T-helper 2 cell treated with Interferon-gamma antibody and Interleukin-4, amounts not matched to agents 100 ng/mL and 5 ng/mL, for 36 hours (primary cell): ENCODE results near the gene ESR1. TPM values are rescaled to one million over a fixed set of nuclear protein-coding genes. Genes with fewer than 3 reads are reported as not detected.
"Not testable (repeated sequence)": the region's sequence is repeated elsewhere in the genome, so short reads cannot be mapped to it uniquely, and the experiment has no call there.

ENCODE experiments used
- intact Hi-C: fragments of 100-400 bp; cut with micrococcal nuclease; formaldehyde crosslinking; loops from one replicate; pipeline ENCODE4 v1.15.1; 2023
- total RNA-seq: library from RNA; stranded (reverse); gene quantifications from 2 replicates; pipeline ENCODE4 v1.2.3, GENCODE V29; 2022

Gene ESR1
- total RNA-seq, 1 donor from 2014 or later, result 0.23 TPM

- intact Hi-C loops, result no loop called here
Measured at GRCh38 chr6:151811081-151811480, 3.6 kb downstream of the ESR1 start.

GRCh38 chr6:151813858-151814257, 6.4 kb downstream of the ESR1 start:
- intact Hi-C loops, result no loop called here

- intact Hi-C loops, result no loop called here
Measured at GRCh38 chr6:151814614-151815013, 7.1 kb downstream of the ESR1 start.

GRCh38 chr6:151822252-151823111, 15.0 kb downstream of the ESR1 start:
- intact Hi-C loops, result no loop called here

GRCh38 chr6:151826517-151827142, 19.1 kb downstream of the ESR1 start:
- intact Hi-C loops, result no loop called here

- intact Hi-C loops, result no loop called here
Measured at GRCh38 chr6:151832710-151833109, 25.2 kb downstream of the ESR1 start.

- intact Hi-C loops, result no loop called here
Measured at GRCh38 chr6:151835396-151835795, 27.9 kb downstream of the ESR1 start.

- intact Hi-C loops, result no loop called here
Measured at GRCh38 chr6:151837223-151837622, 29.7 kb downstream of the ESR1 start.

- intact Hi-C loops, result no loop called here
Measured at GRCh38 chr6:151842816-151843215, 35.3 kb downstream of the ESR1 start.

GRCh38 chr6:151847064-151847463, 39.6 kb downstream of the ESR1 start:
- intact Hi-C loops, result no loop called here

- intact Hi-C loops, result no loop called here
Measured at GRCh38 chr6:151850479-151851003, 43.1 kb downstream of the ESR1 start.

- intact Hi-C loops, result no loop called here
Measured at GRCh38 chr6:151858294-151858693, 50.8 kb downstream of the ESR1 start.

- intact Hi-C loops, result no loop called here
Measured at GRCh38 chr6:151862461-151862860, 55.0 kb downstream of the ESR1 start.

GRCh38 chr6:151867361-151867869, 59.9 kb downstream of the ESR1 start:
- intact Hi-C loops, result not testable (repeated sequence)

GRCh38 chr6:151869345-151869744, 61.9 kb downstream of the ESR1 start:
- intact Hi-C loops, result no loop called here

GRCh38 chr6:151869787-151870186, 62.3 kb downstream of the ESR1 start:
- intact Hi-C loops, result no loop called here

- intact Hi-C loops, result no loop called here
Measured at GRCh38 chr6:151870375-151870774, 62.9 kb downstream of the ESR1 start.

- intact Hi-C loops, result no loop called here
Measured at GRCh38 chr6:151875524-151875923, 68.0 kb downstream of the ESR1 start.

GRCh38 chr6:151876122-151876521, 68.6 kb downstream of the ESR1 start:
- intact Hi-C loops, result no loop called here

GRCh38 chr6:151877458-151877857, 70.0 kb downstream of the ESR1 start:
- intact Hi-C loops, result no loop called here

GRCh38 chr6:151881231-151881630, 73.7 kb downstream of the ESR1 start:
- intact Hi-C loops, result no loop called here

GRCh38 chr6:151882206-151882605, 74.7 kb downstream of the ESR1 start:
- intact Hi-C loops, result no loop called here
